GM21390 (cell line): ENCODE measurements around the gene ATF1.

Experiments
- ATAC-seq: cut with Tn5 transposase; IDR thresholded peaks from one replicate; pipeline ENCODE4 v1.9.1; 2021; ENCODE audit not compliant: unreplicated experiment

Gene ATF1

DNA sequence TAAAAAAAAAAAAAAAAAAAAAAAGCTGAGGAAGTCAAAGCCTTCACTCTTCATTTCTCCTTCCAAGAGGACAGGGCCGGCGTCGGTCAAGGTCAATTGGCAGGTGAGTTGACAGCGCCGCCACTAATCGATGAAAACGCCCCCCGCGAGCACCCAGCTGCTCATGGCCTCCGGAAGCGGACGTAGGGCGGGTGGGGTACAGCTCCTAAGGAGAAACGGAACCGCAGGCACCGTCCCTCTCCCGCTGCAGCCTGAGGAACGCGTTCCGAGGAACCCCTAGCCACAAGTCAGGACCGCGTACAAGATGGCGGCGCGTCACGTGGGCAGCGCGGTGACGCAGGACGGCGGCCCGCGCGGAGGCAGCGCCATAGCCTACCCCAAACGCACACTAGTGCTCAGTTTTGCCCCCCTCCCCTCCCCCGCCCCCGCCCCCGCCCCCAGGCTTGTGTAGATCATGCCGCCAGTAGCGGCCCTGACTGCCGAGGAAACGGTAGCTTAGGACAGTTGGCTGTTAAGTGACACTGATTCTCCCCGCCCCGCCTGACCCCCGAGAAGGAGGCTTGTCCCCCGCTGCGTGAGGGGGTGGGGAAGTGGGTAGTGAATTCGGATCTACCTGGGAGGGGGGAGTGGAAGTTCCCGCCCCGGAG, at the start of gene ATF1:
Gene ATF1 (plus strand): TSS at position 463 of the 647 bp plus-strand sequence. CDS start 16,045 bp downstream, outside the sequence.
- peak; percentile 75 for ATAC-seq

- ATAC-seq, result no peak
Observed at GRCh38 chr12:50715174-50715573, 48.7 kb upstream of the ATF1 start.

DNA sequence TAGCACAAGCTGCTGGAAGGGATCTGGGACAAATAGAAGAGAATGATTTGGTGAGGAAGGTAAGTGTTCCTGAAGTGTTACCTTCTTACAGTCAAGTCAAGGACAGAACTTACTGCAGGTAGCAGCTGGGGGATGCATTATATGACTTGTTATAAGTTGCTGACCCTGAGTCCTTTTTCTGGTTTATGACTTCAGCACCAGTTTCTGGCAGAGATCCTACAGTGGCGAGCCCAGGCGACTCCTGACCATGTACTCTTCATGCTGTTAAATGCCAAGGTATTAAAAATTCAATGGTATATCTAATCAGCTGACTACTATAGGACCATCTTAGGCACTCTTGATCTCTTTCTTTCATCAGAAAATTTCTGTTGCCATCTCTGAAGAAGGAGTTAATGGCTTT, 45.1 kb upstream of the ATF1 start:
- ATAC-seq, result no peak

DNA sequence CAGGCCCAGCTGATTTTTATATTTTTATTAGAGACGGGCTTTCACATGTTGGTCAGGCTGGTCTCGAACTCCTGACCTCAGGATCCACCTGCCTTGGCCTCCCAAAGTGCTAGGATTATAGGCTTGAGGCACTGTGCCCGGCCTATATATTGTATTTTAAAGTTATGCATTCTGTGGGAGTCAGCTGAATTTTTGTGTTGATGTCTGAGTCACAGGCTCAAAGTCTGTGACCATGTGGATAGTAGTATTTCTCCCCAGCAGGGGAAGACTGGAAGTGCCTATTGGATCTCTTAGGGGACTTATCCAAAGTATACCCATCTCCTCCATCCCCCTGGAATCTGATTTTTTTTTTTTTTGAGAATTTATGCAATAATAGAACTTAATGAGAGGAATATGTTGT, 43.8 kb upstream of the ATF1 start:
- no peak for ATAC-seq

GRCh38 chr12:50720501-50720900, 43.4 kb upstream of the ATF1 start:
- no peak for ATAC-seq

DNA sequence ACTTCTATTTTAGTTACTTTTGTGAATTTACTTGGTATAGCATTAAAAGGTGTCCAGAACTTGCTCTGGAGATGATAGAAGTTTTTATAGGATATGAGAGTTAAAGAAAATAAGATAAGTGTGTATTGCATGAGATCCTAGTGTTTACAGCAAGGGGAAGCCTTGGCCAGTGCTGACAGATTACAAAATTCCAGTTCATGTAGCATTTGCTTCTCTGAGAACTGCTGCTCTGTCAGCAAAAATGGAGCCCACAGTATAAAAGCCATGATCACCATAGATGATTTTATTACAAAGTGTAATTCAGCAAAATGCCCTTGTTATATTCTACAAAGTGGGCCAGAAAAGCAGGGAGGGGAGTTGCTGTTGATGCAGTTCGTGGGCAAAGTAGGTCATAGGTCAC, 40.0 kb upstream of the ATF1 start:
- no peak for ATAC-seq

DNA sequence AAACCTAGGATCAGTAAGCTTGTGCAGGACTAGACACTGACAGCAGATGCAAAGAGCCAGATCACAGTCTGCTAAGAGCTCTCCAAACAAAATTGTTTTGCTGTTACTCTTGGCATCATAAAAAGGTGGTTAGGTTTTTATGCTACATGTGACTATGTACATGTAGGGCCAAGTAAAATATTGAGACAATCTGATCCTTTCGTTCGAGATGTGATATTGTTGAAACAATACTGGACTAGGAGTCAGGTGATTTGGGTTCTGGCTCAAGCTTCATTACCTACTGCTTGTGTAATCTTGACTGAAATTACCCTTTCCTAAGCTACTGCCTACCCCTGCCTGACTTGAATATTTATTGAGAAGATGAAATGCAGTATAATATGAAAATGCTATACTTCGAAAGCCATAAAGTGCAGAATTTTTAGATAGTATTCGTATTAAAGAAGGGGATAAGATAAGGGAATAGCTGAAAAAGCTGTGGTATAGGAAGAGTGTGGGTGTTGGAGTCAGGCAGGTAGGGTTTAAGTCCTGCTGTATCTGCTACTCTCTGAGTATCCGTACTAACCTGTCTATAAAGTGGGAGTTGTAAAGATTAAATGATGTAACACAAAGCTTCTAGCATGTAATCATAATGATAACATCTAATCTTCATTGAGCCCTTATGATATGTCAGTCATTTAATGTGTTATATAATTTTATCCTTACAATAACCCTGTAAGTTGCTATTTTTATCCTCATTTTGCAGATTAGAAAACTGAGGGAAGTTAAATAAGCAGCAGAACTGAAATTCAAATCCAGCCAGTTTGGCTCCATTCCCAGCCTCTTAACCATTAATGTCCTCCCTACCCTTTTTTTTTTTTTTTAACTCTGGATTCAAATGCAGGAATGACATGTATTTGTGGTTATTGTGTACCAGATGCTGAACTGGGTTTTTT, 38.6 kb upstream of the ATF1 start:
- no peak for ATAC-seq

DNA sequence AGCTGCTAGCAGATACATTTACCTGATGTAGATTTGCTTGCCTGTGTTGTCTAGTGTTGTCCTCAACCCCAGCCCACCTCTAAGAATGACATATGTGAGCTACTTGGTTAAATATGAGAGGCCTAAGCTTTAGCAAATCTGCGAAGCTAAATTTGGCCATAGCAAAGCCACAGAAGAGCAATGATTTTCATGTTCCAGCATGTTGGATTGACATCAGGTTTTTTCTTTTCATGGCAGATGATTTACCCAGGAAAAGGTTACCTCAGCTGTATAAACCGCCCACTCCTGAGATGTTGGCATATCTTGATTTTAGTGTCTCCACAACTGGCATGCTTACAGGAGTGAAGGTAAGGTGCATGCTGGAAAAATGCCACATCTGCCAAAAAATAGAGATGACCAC, 36.4 kb upstream of the ATF1 start:
- ATAC-seq, result no peak

GRCh38 chr12:50728417-50728816, 35.5 kb upstream of the ATF1 start:
- ATAC-seq, result no peak

DNA sequence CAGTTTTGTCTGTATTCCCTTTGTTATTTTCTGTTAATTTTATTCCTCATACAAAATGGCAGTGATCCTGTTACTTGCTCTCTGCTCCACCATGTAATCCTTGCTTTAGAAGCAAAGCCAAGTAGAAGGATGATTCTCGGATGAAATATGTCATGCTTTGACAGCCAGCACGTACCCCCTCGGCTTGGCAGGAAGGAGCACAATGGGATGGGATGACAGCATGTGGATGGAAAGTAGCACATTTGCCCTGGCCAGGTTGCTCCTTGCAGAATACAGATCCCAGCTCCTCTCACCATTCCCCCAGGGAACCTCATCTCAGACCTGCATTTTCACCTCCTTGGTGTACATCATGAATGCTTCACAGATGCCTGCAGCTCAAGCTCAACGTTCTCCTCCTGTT, 35.1 kb upstream of the ATF1 start:
- ATAC-seq, result no peak

GRCh38 chr12:50732591-50732990, 31.3 kb upstream of the ATF1 start:
- no peak for ATAC-seq

DNA sequence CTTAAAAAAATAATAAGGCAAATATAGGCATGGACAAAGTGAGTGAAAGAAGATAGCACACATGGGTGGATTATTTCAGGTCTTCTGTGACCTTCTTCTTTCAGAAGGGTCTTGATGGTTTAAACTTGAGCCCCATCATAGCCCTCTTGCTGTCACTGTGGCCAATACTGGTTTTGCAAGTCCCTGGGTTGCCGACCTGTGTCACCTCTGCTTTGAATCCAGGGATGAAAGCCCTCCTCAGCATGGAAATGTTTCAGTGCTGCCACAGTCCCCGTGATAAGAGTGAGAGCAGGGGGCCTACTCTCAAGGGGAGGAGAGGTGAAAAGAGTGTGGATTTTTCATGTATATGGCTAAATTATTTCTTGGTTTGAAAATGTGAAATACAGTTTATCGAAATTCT, 30.2 kb upstream of the ATF1 start:
- no peak for ATAC-seq

- ATAC-seq, result no peak
Observed at GRCh38 chr12:50734409-50735263, 29.3 kb upstream of the ATF1 start.

DNA sequence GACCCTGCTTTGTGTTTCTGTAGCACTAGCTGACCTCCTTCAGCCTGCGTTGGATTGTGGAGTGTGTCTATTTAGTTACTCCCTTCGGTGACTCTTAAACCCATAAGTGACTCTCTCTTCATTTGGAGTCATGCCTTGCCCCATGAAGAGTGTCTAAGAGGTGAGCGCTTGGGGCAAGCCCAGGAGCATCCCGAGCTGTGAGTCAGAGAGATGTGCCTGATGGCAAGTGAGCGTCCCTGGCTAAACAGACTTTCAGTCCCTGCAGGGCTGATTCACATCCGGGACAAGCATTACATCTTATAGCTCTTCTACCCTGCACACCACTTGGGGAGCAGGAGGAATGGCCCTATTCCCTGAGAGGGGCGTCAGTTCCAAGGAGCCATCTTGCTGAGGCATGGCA, 24.3 kb upstream of the ATF1 start:
- no peak for ATAC-seq

DNA sequence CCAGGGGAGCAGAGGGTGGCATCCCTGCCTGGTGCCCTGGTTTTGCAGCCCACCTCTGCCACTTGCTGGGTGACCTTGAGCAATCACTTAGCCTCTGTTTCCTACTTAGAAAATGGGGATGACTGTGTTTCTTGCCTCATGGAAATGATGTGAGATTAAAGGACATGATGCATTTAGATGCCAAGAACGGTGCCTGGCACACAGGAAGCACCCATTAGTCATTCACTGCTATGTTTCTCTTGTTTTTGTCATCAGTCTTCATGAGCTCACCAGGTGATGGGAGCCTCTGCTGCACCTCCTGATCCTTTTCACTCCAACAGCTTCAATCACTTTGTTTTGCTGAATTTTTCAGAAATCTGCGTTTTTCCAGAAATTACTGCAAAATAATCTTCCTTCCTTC, 23.6 kb upstream of the ATF1 start:
- no peak for ATAC-seq

DNA sequence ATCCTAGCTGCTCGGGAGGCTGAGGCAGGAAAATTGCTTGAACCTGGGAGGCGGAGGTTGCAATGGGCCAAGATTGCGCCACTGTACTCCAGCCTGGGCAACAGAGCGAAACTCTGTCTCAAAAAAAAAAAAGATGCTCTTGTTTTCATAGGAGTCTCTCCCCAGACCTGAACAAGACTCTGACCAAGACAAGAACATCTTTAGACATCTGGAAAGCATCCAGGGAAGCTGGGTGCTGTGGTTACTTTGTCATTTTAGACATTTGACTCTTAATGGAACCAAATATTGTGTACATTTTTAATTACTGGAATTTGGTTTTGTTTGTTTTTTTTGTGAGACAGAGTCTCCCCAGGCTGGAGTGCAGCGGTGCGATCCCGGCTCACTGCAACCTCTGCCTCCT, 21.1 kb upstream of the ATF1 start:
- ATAC-seq, result no peak

DNA sequence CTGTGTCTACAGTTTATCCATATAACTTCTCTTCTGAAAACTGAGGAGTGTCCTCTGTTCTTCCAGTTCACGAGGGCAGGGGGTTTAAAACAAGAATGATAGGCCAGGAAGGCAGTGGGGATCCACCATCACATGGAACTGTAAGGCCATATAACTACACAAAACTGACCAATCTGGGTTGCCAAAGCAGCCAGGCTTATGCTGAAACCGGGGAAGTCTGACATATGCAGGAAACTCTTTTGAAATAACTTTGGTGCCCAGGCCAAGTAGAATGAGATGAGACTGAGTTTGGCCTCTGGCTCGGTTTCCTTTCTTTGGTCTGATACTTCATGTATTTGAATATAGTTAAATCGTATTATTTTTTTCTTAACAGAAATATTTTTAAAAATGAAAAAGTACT, 18.0 kb upstream of the ATF1 start:
- ATAC-seq, result no peak

GRCh38 chr12:50746431-50746830, 17.5 kb upstream of the ATF1 start:
- ATAC-seq, result no peak

DNA sequence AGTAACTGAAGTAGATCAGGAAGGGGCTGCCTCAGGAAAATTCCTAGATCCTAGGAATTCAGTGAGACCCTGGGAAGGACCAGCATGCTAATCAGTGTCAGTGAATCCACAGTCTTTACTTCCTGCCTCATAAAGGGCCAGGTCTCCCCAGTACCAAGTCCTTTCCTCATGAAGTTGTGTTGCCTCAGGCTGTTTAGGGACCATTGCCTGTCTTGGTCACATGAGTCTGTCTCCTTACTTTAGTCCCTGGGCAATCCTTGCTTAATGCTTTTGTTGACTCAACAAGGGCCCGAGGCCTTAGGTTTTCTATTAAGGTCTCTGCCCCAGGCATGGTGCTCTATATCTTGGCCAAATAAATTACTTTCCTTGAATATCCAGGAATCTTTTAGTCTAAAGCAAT, 16.1 kb upstream of the ATF1 start:
- ATAC-seq, result no peak

DNA sequence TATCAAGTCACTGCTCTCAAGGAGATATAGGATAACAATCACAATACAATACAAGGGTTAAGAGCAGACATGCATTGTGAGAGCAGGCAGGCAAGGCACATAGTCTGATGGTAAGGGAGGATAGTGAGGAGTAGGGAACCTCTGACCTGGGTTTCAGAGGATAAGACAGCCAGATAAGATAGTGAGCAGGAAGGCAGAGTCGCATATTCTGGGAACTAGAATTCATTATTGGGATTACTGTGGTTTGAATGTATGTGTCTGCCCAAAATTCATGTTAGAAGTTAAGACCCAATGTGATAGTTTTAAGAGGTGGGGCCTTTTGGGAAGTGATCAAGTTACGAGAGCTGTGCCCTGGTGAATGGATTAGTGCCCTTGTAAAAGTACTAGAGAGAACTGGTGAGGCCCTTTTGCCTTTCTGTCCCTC, 14.4 kb upstream of the ATF1 start:
- ATAC-seq, result no peak

- no peak for ATAC-seq
Observed at GRCh38 chr12:50750366-50750765, 13.5 kb upstream of the ATF1 start.
